ENCODE measurements around the gene GNG7.
"Not testable (repeated sequence)": the region's sequence is repeated elsewhere in the genome, so short reads cannot be mapped to it uniquely, and the experiment has no call there.

The GNG7 gene

DNA sequence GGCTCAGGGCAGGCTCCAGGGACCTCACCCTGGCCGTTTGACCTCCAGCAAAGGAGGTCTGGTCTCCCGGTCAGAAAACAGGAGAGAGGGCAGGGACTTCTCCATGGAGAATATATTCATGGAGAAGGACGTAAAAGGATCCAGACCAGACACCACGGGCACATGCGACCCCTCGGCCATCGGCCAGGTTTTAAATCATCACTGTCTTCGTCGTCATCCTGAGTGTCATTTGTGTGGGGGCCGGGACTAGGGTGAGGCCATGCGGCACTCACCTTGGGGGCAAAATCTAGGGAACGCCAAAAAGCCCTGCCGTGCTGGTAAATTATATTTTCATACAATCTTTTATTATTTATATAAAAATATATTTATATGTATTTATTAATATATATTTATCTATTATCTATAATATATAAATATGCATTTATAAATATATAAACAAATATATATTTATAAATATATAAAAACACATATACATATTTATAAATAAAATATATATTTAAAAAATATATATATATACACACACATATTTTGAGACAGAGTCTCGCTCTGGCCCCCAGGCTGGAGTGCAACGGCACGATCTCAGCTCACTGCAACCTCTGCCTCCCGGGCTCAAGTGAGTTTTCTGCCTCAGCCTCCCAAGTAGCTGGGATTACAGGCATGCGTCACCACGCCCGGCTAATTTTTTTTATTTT lies 151.2 kb downstream of the GNG7 start:
- no peak for DNase-seq

DNA sequence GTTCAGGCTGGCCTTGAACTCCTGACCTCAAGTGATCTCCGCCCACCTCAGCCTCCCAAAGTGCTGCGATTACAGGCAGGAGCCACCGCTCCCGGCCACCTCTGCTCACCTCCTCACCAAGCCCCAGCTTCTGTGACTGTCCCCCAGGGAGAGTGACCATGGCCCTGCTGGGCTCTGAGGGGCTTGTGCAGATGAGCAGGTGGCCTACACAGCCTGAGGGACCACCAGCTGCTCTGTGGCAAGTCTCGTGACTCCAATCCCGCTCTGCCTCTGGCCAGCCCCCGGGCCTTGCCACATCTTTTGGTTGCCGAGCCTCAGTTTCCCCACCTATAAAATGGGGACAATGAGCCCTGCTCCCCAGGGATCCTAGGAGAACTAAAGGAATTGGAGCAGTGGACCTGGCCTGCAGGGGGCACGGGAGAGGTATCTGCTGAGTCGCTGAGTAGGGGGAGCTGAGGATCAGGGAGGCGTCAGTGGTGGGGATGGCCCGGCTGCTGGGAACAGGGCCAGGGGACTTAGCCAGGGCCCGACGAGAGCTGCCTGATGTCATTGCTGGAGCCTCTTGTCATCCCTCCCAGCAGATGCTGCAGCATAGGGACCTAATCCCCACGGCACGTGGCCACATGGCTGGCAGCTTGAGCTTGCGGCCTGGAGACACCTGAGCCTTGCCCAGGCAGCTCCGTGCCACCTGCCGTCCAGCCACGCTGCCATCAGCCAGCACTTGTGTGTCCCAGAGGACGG lies 151.9 kb downstream of the GNG7 start:
- no peak for DNase-seq

DNA sequence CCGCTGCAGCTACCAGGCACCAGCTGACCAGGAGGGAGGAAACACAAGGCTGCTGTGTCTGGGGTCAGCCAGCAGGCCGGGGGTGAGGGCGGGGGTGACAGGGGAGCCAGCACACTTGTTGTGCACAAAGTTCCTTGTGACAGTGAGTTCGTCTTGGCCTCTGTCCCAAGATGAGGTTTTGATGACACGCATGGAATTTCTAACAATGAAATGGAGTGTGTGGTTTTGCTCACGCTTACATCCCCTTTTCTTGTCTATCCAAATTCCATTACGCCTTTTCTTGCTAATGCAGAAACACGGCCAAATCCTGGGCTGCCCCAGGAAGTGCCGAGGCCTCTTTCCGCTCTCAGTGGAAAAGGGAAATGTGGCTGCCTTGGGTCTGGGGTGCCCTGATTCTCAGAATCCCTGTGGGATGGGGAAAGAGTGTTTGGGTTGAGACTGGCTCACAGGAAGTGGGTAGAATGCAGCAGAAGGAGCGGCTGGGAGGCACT lies 152.7 kb downstream of the GNG7 start:
- DNase-seq = no peak

DNA sequence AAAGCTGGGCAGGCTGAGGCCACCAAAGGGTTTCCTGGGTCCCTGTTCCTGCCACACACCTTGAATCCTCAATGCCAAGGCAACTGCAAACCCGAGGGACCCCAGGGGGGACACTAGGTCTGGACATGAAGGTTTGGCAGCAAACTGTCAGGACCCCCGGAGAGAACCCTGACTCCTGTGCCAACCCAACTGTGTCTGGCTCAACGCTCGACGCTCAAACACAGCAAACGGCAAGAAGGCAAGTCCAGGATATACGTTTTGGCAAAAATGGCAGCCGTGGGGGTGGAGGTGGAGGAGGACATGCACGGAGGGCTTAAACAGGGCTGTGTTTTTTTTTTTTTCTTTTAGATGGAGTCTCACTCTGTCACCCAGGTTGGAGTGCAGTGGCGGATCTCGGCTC lies 153.5 kb downstream of the GNG7 start:
- DNase-seq = no peak

DNA sequence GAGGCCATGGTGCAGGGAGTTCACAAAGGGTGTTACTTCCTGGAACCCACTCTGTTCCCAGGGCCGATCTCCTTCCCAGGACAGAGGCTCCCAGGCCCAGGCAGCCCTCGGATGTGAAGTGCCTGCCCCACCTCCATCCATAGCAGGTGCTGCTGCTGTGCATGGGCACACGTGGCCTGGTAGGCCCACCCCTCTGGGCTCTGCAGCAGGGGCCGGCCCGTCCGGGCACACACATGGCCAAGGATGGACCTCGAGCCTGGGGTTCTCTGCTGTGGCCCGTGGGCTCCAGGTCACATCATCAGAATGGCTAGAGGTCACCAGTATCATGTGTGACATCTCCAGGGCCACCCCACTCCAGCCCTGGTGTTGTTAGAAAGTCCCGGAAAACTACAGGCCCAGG lies 154.8 kb downstream of the GNG7 start:
- DNase-seq = no peak

DNA sequence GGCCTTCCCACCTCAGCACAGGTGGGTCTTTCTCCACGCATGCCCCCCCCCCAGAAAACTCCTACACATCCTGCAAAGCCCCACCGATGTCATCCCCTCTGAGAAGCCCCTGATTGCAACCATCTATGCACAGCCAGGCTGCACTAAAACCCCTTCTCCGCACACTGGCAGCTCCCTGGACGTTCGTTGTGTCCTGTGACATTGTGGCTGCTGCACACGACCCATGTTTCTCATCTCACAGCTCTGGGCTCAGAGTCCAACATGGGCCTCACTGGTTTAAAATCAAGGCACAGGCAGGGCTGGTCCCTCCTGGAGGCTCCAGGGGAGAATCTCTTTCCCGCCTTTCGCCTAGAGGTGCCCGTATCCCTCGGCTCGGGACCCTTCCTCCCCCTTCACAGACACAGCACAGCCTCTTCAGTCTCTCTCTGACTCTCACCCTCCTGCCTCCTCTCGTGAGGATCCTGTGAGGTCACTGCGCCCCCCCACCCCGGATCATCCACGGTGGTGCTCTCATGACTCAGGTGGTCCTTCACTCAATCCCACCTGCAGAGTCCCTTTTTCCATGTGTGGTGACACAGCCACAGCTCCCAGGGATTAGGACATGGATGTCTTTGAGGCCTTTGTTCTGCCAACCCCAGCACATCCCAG lies 155.3 kb downstream of the GNG7 start:
- DNase-seq = no peak

DNA sequence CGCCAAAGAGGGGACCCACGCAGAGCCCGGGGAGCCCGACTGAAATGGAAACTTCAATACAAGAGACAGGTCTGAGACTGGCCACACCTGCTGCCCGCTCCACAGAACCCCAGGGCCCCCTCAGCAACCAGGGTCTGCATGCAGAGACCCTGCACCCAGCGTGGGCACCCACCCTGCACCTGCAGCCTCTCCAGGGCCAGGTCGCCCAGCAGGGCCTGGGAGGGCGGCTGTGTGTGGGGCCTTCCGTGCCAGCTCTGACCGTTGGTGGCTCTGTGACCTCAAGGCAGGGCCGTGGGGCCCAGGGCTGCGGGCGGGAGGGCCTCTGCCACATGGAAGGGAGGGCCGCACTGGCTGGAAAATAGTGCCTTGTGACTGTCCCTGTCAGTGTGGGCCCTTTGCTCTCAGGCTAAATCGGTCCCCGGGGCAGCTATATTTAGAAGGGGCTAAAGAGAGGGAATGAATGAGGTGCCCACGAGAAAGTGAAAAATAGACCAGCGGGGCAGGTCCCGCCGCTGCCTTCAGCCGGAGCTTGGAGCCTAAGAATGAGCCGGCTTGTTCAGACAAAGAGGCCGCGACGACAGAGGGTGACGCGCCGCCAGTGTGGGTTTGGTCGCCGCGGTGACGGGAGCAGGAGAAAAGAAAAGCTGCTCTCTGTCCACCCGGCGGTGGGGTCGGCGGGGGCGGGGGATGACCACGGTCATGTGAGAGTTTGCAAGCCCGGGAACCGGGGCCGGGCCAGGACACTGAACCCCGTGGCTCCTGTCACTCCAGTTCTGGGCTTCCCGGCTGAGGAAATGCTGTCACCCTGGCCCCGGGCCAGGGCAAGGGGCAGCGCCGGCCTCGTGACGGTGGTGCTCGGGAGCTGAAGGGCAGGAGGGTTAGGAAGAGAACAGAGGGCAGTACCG lies 156.1 kb downstream of the GNG7 start:
- DNase-seq = peak; percentile 69

DNA sequence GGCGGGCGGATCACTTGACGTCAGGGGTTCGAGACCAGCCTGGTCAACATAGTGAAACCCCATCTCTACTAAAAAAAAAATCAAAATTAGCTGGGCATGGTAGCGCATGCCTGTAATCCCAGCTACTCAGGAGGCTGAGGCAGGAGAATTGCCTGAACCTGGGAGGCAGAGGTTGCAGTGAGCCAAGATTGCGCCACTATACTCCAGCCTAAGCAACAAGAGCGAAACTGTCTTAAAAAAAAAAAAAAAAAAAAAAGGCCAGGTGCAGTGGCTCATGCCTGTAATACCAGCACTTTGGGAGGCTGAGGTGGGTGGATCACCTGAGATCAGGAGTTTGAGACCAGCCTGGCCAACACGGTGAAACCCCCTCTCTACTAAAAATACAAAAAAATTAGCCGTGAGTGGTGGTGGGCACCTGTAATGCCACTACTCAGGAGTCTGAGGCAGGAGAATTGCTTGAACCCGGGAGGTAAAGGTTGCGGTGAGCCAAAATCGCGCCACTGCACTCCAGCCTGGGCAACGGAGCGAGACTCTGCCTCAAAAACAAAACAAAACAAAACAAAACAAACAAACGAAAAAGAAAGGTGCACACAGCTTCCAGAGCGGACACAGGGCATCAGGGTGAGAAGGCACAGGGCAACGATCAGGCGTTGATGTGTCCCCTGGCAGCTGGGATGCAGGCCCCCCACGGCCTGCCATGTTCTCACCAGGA lies 156.9 kb downstream of the GNG7 start:
- not testable (repeated sequence) for DNase-seq

DNA sequence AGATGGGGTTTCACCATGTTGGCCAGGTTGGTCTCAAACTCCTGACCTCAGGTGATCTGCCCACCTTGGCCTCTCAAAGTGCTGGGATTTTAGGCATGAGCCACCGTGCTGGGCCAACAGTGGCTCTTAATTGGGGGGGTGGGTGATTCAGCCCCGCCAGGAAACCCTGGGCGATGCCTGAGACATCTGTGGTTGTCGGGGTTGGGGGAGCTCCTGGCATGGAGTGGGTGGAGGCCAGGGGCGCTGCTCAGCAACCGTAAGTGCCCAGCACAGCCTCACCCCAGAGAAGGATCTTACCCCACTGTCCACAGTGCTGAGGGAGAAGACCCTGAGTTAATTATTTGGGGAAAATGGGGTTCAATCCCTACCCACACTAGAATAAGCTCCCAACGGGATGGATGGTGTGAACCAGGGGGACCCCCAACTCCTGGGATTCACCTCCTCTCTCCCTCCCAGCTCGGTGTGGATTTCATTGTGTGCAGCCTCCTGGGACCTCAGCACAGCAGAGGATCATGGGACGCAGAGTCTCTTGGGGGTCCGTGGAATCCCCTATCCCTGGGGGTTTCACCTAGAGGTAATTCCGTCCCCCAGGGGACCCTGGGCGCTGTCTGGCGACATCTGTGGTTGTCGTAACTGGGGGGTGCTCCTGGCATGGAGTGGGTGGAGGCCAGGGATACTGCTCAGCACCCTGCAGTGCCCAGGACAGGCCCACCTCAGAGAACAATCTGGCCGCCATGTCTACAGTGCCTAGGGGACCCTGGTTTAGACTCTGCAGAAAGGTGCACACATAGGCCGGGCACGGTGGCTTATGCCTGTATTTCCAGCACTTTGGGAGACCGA lies 157.7 kb downstream of the GNG7 start:
- DNase-seq = no peak

DNA sequence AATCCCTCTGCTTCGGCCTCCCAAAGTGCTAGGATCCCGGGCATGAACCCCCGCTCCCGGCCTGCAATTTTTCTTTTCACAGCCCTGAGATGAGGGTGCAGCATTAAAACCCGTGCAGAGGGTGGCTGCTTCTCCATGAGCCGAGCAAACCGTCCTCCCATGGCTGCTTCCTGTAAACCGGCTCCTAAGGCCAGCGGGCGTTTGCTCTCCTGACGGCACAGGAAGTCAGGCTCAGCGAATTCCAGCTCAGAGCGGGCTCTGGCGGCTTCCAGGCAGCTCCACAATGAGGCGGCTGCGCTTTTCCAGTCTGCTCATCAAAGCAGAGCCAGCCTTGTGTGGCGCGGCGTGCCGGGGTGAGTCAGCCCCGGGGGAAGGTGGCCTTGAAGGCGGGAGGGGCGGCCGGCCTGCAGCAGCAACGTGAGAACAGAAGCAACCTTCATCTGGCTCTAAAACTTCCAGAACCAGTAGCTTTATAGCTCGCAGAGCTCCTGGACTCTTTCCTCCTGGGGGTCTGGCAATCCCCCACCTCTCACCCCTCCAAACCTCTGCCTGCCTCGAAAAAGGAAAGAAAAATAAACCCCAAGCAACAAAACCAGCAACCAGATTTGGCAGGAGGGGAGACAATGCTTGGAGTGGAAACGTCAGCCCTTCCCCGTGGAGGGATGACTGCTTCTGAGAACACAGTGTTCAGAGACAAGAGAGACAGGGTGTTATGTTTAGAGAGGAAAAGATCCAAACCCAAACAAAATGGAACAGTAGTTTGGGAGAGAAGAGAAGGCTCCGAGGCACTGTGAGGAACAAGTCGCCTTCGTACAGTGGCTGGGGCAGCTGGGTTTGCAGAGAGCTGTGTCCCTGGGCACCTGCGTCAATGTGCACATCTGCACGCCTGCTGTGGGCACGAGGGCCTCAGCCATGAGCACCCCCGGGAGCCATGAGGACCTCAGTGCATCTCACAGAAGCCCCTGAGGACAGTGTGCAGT lies 158.7 kb downstream of the GNG7 start:
- DNase-seq = peak; percentile 82

DNA sequence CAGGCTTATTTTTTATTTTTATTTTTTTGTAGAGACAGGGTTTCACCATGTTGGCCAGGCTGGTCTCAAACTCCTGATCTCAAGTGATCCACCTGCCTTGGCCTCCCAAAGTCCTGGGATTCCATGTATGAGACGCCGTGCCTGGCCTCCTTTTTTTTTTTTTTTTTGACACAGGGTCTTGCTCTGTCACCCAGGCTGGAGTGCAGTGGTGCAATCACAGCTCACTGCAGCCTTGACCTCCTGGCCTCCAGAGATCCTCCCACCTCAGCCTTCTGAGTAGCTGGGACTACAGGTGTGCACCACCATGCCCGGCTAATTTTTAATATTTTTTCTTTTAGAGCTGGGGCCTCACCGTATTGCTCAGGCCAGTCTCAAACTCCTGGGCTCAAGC lies 159.4 kb downstream of the GNG7 start:
- not testable (repeated sequence) for DNase-seq

DNA sequence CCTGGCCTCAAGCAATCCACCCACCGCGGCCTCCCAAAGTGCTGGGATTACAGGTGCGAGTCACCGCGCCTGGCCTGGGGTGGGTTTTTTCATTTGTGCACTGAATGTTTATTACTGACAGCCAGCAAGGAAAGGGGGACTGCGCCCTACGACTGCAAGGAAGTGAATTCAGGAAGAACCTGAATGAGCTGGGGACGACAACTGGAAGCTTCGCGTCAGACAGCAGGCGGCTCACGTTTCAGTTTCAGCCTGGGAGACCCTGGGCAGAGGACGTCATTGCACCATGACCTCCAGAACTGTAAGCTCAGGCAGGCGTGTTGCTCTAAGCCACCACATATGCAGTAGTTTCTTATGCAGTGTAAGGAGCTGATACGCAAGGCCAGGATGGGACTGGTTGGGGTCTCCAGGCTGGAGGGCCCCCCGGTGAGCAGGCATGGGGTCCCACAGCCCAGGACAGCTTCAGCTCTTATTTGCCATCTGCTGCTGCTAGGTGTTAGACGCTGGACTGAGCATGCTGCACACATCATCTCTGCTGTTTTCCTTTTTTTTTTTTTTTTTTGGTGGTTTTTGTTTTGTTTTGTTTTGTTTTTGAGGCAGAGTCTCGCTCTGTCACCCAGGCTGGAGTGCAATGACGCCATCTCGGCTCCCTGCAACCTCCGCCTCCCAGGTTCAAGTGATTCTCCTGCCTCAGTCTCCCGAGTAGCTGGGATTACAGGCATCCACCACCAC lies 160.0 kb downstream of the GNG7 start:
- peak; percentile 55 for DNase-seq

DNA sequence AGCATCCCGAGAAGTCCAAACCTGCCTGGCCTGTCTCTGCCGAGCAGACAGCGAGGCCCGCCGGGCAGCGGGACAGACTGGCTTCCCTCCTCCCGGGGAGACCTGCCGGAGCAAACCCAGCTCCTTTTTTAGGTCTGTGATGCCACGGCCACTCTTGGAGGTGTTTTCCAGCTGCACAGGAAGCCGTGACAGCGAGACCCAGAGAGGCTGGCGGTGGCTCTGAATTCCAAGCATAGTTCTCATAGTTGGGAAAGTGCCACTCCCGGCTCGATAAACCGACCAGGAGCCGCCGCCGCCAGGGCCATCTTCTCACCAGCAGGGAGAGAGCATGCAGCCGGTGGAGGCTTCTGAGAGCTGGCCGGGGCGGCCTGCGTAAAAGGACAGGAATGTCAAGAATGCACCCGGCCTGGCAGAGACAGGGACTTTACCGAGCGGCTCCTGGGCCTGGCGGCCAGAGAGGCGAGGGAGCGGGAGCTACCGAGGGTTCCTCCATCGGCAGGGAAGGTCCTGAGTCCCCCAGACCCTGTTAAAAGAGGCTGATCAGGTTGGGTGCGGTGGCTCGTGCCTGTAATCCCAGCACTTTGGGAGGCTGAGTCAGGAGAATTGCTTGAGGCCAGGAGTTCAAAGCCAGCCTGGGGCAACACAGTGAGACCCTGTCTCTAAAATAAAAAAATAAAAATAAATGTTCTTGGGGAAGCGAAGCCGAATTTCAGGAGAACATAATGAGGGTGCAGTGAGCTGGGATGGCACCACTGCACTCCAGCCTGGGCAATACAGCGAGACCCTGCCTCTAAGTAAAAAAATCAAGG lies 161.6 kb downstream of the GNG7 start:
- DNase-seq = peak; percentile 81

DNA sequence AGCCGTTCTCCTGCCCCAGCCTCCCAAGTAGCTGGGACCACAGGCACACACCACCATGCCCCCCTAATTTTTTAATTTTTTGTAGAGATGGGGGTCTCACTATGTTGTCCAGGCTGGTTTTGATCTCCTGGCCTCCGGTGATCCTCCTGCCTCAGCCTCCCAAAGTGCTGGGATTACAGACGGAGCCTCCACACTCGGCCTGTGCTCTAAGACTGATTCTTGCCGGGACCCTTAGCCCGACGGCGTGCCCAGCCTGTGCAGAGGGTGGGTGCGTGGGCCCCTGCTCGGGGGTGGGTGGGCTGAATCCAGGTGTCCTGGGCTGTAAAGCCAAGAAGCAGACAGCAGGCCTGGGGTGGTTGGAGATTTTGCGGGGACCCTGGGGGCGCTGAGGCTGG lies 162.2 kb downstream of the GNG7 start:
- no peak for DNase-seq

DNA sequence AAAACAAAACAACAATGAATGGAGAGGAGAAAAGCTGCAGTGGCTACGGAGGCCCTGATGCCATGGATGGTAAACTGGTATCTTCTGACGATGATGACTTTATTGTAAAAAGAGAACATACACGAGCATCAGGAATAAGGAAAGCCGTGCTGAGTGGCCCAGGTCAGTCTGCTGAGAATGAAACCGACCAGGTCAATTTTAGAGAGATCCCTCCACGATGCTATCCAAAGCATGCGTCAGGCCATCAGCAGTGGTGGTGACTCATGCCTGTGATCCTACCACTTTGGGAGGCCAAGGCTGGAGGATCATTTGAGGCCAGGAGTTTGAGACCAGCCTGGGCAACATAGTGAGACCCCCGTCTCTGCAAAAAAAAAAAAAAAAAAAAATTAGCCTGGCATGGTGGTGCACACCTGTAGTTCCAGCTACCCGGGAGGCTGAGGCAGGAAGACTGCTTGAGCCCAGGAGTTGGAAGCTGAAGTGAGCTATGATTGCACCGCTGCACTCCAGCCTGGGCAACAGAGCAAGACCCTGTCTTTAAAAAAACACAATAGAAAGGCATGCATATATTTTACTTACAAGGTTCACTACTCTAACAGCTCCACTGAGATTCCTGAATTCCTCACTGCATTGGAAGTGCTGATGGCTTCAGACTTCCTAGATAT lies 164.3 kb downstream of the GNG7 start:
- no peak for DNase-seq

DNA sequence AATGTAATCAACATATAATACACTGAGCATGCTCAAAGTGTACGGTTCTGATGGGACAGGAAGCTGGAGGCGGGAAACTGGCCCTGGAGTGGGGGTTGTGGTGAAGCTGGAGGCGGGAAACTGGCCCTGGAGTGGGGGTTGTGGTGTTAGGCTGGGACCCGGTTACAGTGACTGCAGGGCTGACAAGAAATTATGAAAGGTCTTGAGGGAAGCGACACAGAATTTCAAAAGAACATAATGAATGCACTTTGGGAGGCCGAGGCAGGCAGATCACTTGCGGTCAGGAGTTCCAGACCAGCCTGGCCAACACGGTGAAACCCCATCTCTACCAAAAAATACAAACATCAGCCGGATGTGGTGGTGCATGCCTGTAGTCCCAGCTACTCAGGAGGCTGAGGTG lies 164.9 kb downstream of the GNG7 start:
- not testable (repeated sequence) for DNase-seq

DNA sequence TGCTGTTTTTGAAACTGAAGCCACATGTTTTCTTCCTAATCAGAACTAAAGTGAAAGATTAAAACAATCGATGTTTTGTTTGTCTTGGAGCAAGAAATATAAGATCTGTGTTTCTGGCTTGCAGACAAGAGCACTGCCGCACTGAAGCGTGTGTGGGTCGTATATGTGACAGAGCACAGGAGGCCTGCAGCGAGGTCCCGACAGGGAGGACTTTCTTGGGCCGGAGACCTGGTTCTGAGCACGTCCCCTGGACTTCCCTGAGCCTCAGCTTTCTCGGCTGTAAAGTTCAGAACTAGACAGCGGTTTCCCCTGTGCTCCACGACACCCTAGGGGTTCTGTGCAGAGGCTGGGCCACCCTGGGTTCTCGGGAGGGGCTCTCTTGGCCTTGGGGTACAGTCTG lies 166.0 kb downstream of the GNG7 start:
- DNase-seq = no peak
